ENCODE data around the gene LRCH1. TPM values are rescaled to one million over a fixed set of nuclear protein-coding genes. Genes with fewer than 3 reads are reported as not detected.

The LRCH1 gene
- total RNA-seq, 4 donors from 2014 or later: 29.1 to 55.6 (median 36.2) TPM

- Histone ChIP-seq H3K27ac (no peak overlapping the region), H3K36me3 (no peaks in the 10 kb centered on the region), H3K4me3 (no peak overlapping the region), H3K9me3 (no peaks in the 10 kb centered on the region), H3K27me3 (no peaks in the 10 kb centered on the region), H3K4me1 (no peaks in the 10 kb centered on the region)
- intact Hi-C loops (cut with DNase I; ENCODE audit: low total_unique reads): no loop called here
- TF ChIP-seq, protein P1, sequence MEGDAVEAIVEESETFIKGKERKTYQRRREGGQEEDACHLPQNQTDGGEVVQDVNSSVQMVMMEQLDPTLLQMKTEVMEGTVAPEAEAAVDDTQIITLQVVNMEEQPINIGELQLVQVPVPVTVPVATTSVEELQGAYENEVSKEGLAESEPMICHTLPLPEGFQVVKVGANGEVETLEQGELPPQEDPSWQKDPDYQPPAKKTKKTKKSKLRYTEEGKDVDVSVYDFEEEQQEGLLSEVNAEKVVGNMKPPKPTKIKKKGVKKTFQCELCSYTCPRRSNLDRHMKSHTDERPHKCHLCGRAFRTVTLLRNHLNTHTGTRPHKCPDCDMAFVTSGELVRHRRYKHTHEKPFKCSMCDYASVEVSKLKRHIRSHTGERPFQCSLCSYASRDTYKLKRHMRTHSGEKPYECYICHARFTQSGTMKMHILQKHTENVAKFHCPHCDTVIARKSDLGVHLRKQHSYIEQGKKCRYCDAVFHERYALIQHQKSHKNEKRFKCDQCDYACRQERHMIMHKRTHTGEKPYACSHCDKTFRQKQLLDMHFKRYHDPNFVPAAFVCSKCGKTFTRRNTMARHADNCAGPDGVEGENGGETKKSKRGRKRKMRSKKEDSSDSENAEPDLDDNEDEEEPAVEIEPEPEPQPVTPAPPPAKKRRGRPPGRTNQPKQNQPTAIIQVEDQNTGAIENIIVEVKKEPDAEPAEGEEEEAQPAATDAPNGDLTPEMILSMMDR (IDR thresholded peaks at IDR 0.05): no peak
- no peak for TF ChIP-seq POLR2A (IDR thresholded peaks at IDR 0.05)
- DNase-seq: no peak
Measured at GRCh38 chr13:46782066-46782465, 229.1 kb downstream of the LRCH1 start.

DNA sequence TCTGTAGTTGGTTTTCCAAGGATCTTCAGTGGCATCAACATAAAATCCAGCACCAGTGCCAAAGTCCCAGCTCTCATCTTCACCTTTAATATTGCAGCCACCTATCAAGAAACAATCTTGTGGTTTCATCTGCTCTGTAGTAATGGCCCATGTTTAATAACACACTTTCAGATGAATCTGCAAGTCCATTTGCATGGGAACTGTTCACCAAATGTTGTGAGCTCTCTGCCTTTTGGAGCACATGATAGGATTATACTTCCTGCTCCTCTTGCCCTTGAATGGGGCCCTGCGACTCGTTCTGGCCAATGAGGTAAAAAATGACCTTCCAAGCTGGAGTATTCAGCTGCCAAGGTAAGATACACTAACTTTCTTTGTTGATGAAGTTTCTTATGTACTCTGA lies 229.7 kb downstream of the LRCH1 start:
- no peaks in the 10 kb centered on the region for H3K27me3 ChIP-seq
- no peak overlapping the region for H3K4me3 ChIP-seq
- no peak for DNase-seq
- intact Hi-C loops (cut with DNase I; ENCODE audit: low total_unique reads): no loop called here
- no peak overlapping the region for H3K27ac ChIP-seq
- no peaks in the 10 kb centered on the region for H3K9me3 ChIP-seq
- TF ChIP-seq, protein P1 (IDR thresholded peaks at IDR 0.05): no peak
- no peak for TF ChIP-seq POLR2A (IDR thresholded peaks at IDR 0.05)
- no peaks in the 10 kb centered on the region for H3K4me1 ChIP-seq
- H3K36me3 ChIP-seq: no peaks in the 10 kb centered on the region

GRCh38 chr13:46783504-46783903 lies 230.5 kb downstream of the LRCH1 start:
- intact Hi-C loops (cut with DNase I; ENCODE audit: low total_unique reads): no loop called here
- no peaks in the 10 kb centered on the region for H3K36me3 ChIP-seq
- DNase-seq: no peak

DNA sequence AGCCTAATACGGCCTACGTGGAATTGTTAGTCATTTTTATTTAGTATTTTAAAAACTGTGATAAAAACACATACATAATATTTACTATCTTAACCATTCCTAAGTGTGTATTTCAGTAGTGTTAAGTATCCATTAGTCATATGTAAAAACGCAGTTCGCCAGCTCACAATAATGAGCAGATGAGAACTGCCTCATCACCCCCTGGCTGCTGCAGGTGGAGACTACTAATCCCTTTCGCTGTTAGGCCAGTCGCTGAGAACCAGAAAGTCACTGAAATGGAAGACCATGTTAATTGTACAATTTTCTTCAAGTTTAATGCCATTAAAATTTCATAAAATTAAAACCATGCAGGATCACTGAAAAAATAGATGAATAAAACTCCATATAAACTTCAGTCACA lies 242.4 kb downstream of the LRCH1 start:
- H3K4me1 ChIP-seq: peaks cover 12 to 27% of the 10 kb centered on the region in 2 donors
- no peak for DNase-seq
- intact Hi-C loops (cut with DNase I; ENCODE audit: low total_unique reads): no loop called here
- H3K27ac ChIP-seq: peak overlapping the region in 1 of 2 donors; percentile 86
- no peaks in the 10 kb centered on the region for H3K9me3 ChIP-seq
- H3K36me3 ChIP-seq: peaks cover 0 to 5% of the 10 kb centered on the region in 2 donors
- TF ChIP-seq, protein P1 (IDR thresholded peaks at IDR 0.05): no peak
- TF ChIP-seq POLR2A (IDR thresholded peaks at IDR 0.05): no peak
- H3K27me3 ChIP-seq: no peaks in the 10 kb centered on the region
- H3K4me3 ChIP-seq: no peak overlapping the region

More at GRCh38 chr13:46783504-46783903, 230.5 kb downstream of the LRCH1 start:
- H3K27ac ChIP-seq: no peak overlapping the region
- TF ChIP-seq, protein P1 (IDR thresholded peaks at IDR 0.05): no peak
- TF ChIP-seq POLR2A (IDR thresholded peaks at IDR 0.05): no peak
- no peaks in the 10 kb centered on the region for H3K27me3 ChIP-seq
- H3K9me3 ChIP-seq: no peaks in the 10 kb centered on the region
- no peaks in the 10 kb centered on the region for H3K4me1 ChIP-seq
- H3K4me3 ChIP-seq: no peak overlapping the region

DNA sequence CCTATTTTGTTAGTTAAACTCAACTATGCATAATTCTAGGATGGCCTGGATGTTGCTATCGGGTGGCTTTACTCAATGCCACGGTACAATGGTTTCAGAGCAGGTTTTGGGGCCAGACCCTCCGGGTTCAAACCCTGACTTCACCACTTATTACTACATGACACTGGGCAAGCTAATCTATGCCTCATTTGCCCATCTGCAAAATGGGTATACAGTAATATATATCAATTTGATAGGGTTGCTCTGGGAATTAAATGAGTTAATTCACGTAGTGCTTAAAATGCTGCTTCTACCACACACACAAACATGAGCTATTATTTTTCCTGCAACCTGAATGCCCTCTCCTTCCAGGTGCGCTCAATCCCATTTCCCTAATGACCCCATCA lies 243.2 kb downstream of the LRCH1 start:
- Histone ChIP-seq H3K27me3 (no peaks in the 10 kb centered on the region), H3K27ac (peak overlapping the region; percentile 86 to 91), H3K36me3 (peaks cover 0 to 4% of the 10 kb centered on the region in 2 donors), H3K4me3 (peak overlapping the region; percentile 64 to 80), H3K4me1 (peaks cover 12 to 27% of the 10 kb centered on the region in 2 donors), H3K9me3 (no peaks in the 10 kb centered on the region)
- no peak for DNase-seq
- intact Hi-C loops (cut with DNase I; ENCODE audit: low total_unique reads): no loop called here
- TF ChIP-seq POLR2A (IDR thresholded peaks at IDR 0.05): no peak
- TF ChIP-seq, protein P1 (IDR thresholded peaks at IDR 0.05): no peak
